Left lung (tissue), 10 donors: Measurements from ENCODE around the gene THOC1. TPM values are rescaled to one million over a fixed set of nuclear protein-coding genes. Genes with fewer than 3 reads are reported as not detected.
"Not testable (repeated sequence)": the region's sequence is repeated elsewhere in the genome, so short reads cannot be mapped to it uniquely, and the experiment has no call there.

ENCODE experiments used
- ATAC-seq: fragments of 200-7000 bp; cut with Tn5 transposase; one replicate; pipeline ENCODE4 v1.9.1; 2020; ENCODE audit warnings: moderate library complexity
- DNase-seq, 4 donors: peaks; one replicate each; pipeline ENCODE4 v3.0.0-alpha.2; 2013 to 2020
- H3K27ac ChIP-seq, 2 donors: fragments of 200-600 bp; sonication (generic) in 1 of 2; one replicate each; pipeline versions ENCODE4 v1.5.0 to v1.8.0; 2020 to 2021
- H3K27me3 ChIP-seq, 2 donors: fragments of 200-600 bp; sonication (generic) in 1 of 2; one replicate each; pipeline versions ENCODE4 v1.5.0 to v1.8.0; 2020 to 2021
- H3K36me3 ChIP-seq, 2 donors: fragments of 200-600 bp; sonication (generic) in 1 of 2; one replicate each; pipeline versions ENCODE4 v1.5.0 to v1.8.0; 2020 to 2021
- H3K4me1 ChIP-seq, 2 donors: fragments of 200-600 bp; one replicate each; pipeline ENCODE4 v1.8.0; 2021
- H3K4me3 ChIP-seq, 2 donors: fragments of 200-600 bp; sonication (generic) in 1 of 2; one replicate each; pipeline versions ENCODE4 v1.5.0 to v1.8.0; 2020 to 2021; ENCODE audit warnings: mild to moderate bottlenecking in 1 of 2
- H3K9me3 ChIP-seq, 2 donors: fragments of 200-600 bp; sonication (generic) in 1 of 2; one replicate each; pipeline versions ENCODE4 v1.5.0 to v1.8.0; 2020 to 2021
- CTCF ChIP-seq, 2 donors: fragments of 200-600 bp; sonication (generic) in 1 of 2; IDR thresholded peaks; one replicate each; pipeline versions ENCODE4 v1.5.0 to v1.8.0; 2021; ENCODE audit warnings: antibody characterized with exemption in 2 of 2
- intact Hi-C, 2 donors: fragments of 100-400 bp; cut with DNase I; formaldehyde crosslinking; loops; one replicate each; pipeline versions ENCODE4 v1.11.2 to v1.14.2; 2022
- polyA plus RNA-seq, 6 donors: library from polyadenylated mRNA; unstranded; fragments of 120-200 nt; gene quantifications; one replicate each; pipeline ENCODE4 v1.2.1, GENCODE V29; 2013; ENCODE audit not compliant: insufficient read length in 6 of 6
- total RNA-seq, 2 donors: library from RNA; stranded (reverse); fragmentation: NEBNext Ultra II Directional; extraction: Animal tissue kit (Norgen Biotek cat#: 25700); gene quantifications; one replicate each; pipeline ENCODE4 v1.2.1, GENCODE V29; 2021
- donor health status: DM: no; HTN: yes; CAD: no.
- donor health status: DM: no; HTN: no; CAD: no.

Gene THOC1
- total and polyA plus RNA-seq, 8 donors = 23.7 to 165 (median 118) TPM

GRCh38 chr18:295756-296490 is 28.1 kb upstream of the THOC1 start:
- Histone ChIP-seq H3K4me3 (no peak overlapping the region), H3K27ac (no peak overlapping the region), H3K27me3 (no peaks in the 10 kb centered on the region), H3K4me1 (no peaks in the 10 kb centered on the region), H3K9me3 (no peaks in the 10 kb centered on the region), H3K36me3 (no peaks in the 10 kb centered on the region)
- DNase-seq = no peak
- TF ChIP-seq CTCF (IDR thresholded peaks at IDR 0.05) = no peak
- no peak for ATAC-seq
- intact Hi-C loops = loop anchor here in 1 of 2 donors (10.0 kb wide), 1 partner anchor 539 kb away; no protein-coding TSS in a partner anchor

GRCh38 chr18:294566-294965 is 26.7 kb upstream of the THOC1 start:
- ATAC-seq = no peak
- Histone ChIP-seq H3K27ac (no peak overlapping the region), H3K9me3 (no peaks in the 10 kb centered on the region), H3K27me3 (no peaks in the 10 kb centered on the region), H3K4me3 (no peak overlapping the region), H3K36me3 (no peaks in the 10 kb centered on the region), H3K4me1 (no peaks in the 10 kb centered on the region)
- intact Hi-C loops = loop anchor here in 1 of 2 donors (10.0 kb wide), 1 partner anchor 540 kb away; no protein-coding TSS in a partner anchor
- no peak for TF ChIP-seq CTCF (IDR thresholded peaks at IDR 0.05)
- DNase-seq = no peak

GRCh38 chr18:293536-293935 is 25.7 kb upstream of the THOC1 start:
- intact Hi-C loops = loop anchor here in 1 of 2 donors (10.0 kb wide), 1 partner anchor 541 kb away; no protein-coding TSS in a partner anchor
- no peak overlapping the region for H3K27ac ChIP-seq
- no peaks in the 10 kb centered on the region for H3K9me3 ChIP-seq
- ATAC-seq = no peak
- H3K27me3 ChIP-seq = no peaks in the 10 kb centered on the region
- no peak for TF ChIP-seq CTCF (IDR thresholded peaks at IDR 0.05)
- H3K4me3 ChIP-seq = no peak overlapping the region
- no peaks in the 10 kb centered on the region for H3K4me1 ChIP-seq
- peak in 1 of 4 donors; percentile 49 for DNase-seq
- no peaks in the 10 kb centered on the region for H3K36me3 ChIP-seq

GRCh38 chr18:292271-292670 is 24.4 kb upstream of the THOC1 start:
- Histone ChIP-seq H3K4me1 (no peaks in the 10 kb centered on the region), H3K36me3 (no peaks in the 10 kb centered on the region), H3K27me3 (no peaks in the 10 kb centered on the region), H3K9me3 (no peaks in the 10 kb centered on the region), H3K27ac (no peak overlapping the region), H3K4me3 (no peak overlapping the region)
- DNase-seq (no peak), ATAC-seq (no peak)
- TF ChIP-seq CTCF (IDR thresholded peaks at IDR 0.05) = no peak
- intact Hi-C loops = loop anchor here in 1 of 2 donors (10.0 kb wide), 1 partner anchor 543 kb away; no protein-coding TSS in a partner anchor

GRCh38 chr18:289970-290369 is 22.1 kb upstream of the THOC1 start:
- not testable (repeated sequence) for ATAC-seq, H3K27me3 ChIP-seq, DNase-seq, H3K4me1 ChIP-seq, H3K4me3 ChIP-seq, H3K9me3 ChIP-seq, H3K36me3 ChIP-seq, H3K27ac ChIP-seq
- intact Hi-C loops = loop anchor here in 1 of 2 donors (5.0 to 10.0 kb wide), 2 partner anchors 327 to 545 kb away; no protein-coding TSS in a partner anchor
